ENCODE measurements around the gene VWA8. TPM values are rescaled to one million over a fixed set of nuclear protein-coding genes. Genes with fewer than 3 reads are reported as not detected.

The VWA8 gene
- polyA plus RNA-seq, 3 donors = 2.0 to 4.4 (median 3.4) TPM

DNA sequence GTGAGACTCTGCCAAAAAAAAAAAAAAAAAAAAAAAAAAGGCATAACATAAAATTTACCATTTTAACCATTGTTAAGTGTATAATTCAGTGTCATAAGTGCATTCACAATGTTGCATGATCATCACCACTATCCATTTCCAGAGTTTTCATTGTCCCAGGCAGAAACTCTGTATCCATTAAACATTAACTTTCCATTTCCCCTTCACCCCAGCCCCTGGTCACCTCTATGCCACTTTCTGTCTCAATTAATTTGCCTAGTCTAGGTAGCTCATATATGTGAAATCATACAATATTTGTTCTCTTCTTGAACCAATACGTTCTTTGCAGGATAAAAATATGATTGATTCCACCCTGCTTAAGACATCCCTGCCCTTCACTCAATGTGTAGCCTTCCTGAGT is 31.0 kb upstream of the VWA8 start:
- H3K4me2 ChIP-seq (replicated peaks; ENCODE audit: extremely low read depth, low read length, poor library complexity, severe bottlenecking) = no peak overlapping the region
- H3K36me3 Mint-ChIP-seq = no peaks in the 10 kb centered on the region

DNA sequence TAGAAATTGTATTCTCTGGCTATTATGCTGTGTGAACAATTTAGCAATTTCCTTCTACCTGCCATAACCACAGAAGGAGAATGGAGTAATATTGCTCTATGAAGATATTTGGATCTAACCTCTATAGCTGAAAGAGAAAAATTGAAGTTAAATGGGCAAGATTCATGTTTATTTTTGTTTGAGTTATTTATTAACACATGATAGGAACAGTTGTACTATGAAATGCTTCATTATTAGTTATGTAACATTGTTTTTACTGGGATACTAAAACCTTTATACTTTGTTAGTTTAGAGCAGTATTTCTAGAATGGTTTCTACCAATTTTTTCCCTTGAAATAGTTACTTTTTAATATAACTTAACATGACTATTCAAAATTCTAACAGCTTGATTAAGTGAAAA is 27.3 kb upstream of the VWA8 start:
- H4K20me1 ChIP-seq (ENCODE audit: insufficient read depth, low read length) = no peaks in the 10 kb centered on the region
- H3K79me2 ChIP-seq (ENCODE audit: insufficient read depth, low read length) = no peaks in the 10 kb centered on the region
- H3K4me2 ChIP-seq (replicated peaks; ENCODE audit: extremely low read depth, low read length, poor library complexity, severe bottlenecking) = no peak overlapping the region
- DNase-seq = no peak
- Mint-ChIP-seq H3K27ac (no peak overlapping the region), H3K9me3 (no peaks in the 10 kb centered on the region), H3K4me1 (peaks cover 2% of the 10 kb centered on the region), H3K4me3 (no peak overlapping the region), H3K27me3 (ENCODE audit: low read depth in 3 of 3) (peaks cover 0 to 6% (median 0%) of the 10 kb centered on the region in 3 donors), H3K36me3 (no peaks in the 10 kb centered on the region)
- TF ChIP-seq, protein P1, sequence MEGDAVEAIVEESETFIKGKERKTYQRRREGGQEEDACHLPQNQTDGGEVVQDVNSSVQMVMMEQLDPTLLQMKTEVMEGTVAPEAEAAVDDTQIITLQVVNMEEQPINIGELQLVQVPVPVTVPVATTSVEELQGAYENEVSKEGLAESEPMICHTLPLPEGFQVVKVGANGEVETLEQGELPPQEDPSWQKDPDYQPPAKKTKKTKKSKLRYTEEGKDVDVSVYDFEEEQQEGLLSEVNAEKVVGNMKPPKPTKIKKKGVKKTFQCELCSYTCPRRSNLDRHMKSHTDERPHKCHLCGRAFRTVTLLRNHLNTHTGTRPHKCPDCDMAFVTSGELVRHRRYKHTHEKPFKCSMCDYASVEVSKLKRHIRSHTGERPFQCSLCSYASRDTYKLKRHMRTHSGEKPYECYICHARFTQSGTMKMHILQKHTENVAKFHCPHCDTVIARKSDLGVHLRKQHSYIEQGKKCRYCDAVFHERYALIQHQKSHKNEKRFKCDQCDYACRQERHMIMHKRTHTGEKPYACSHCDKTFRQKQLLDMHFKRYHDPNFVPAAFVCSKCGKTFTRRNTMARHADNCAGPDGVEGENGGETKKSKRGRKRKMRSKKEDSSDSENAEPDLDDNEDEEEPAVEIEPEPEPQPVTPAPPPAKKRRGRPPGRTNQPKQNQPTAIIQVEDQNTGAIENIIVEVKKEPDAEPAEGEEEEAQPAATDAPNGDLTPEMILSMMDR (IDR thresholded peaks at IDR 0.05) = no peak
- no peak overlapping the region for H3K27ac ChIP-seq (ENCODE audit: low read depth in 1 of 2, low read length in 2 of 2)
- H3K4me1 ChIP-seq (ENCODE audit: control insufficient read depth in 1 of 2, insufficient read depth in 2 of 2, low read length in 2 of 2) = no peaks in the 10 kb centered on the region
- no peak overlapping the region for H2AFZ ChIP-seq (ENCODE audit: insufficient read depth, low read depth, low read length, poor library complexity, severe bottlenecking)
- no peaks in the 10 kb centered on the region for H3K27me3 ChIP-seq (ENCODE audit: control insufficient read depth in 2 of 2, insufficient read depth in 2 of 2, low read length in 2 of 2)
- H3K4me3 ChIP-seq (replicated peaks in 1 of 3; ENCODE audit: low read depth in 2 of 3, low read length in 3 of 3) = no peak overlapping the region
- H3K9me3 ChIP-seq (replicated peaks in 1 of 2; ENCODE audit: control insufficient read depth in 1 of 2, insufficient read depth in 1 of 2, low read length in 2 of 2) = no peaks in the 10 kb centered on the region
- H3K9ac ChIP-seq (ENCODE audit: insufficient read depth, low read length, poor library complexity, severe bottlenecking) = no peak overlapping the region
- H3K36me3 ChIP-seq (replicated peaks in 1 of 2; ENCODE audit: control insufficient read depth in 1 of 2, insufficient read depth in 2 of 2, low read length in 2 of 2) = no peaks in the 10 kb centered on the region
- intact Hi-C loops (cut with micrococcal nuclease) = no loop called here

More for the DNA sequence above, 31.0 kb upstream of the VWA8 start:
- no peak for DNase-seq
- Mint-ChIP-seq H3K27me3 (ENCODE audit: low read depth in 3 of 3) (peaks cover 0 to 3% (median 0%) of the 10 kb centered on the region in 3 donors), H3K27ac (no peak overlapping the region), H3K4me1 (peaks cover 3% of the 10 kb centered on the region), H3K9me3 (no peaks in the 10 kb centered on the region), H3K4me3 (no peak overlapping the region)
- no peaks in the 10 kb centered on the region for H3K4me1 ChIP-seq (ENCODE audit: control insufficient read depth in 1 of 2, insufficient read depth in 2 of 2, low read length in 2 of 2)
- no peaks in the 10 kb centered on the region for H3K9me3 ChIP-seq (replicated peaks in 1 of 2; ENCODE audit: control insufficient read depth in 1 of 2, insufficient read depth in 1 of 2, low read length in 2 of 2)
- no peak overlapping the region for H2AFZ ChIP-seq (ENCODE audit: insufficient read depth, low read depth, low read length, poor library complexity, severe bottlenecking)
- H3K36me3 ChIP-seq (replicated peaks in 1 of 2; ENCODE audit: control insufficient read depth in 1 of 2, insufficient read depth in 2 of 2, low read length in 2 of 2) = no peaks in the 10 kb centered on the region
- no peaks in the 10 kb centered on the region for H3K27me3 ChIP-seq (ENCODE audit: control insufficient read depth in 2 of 2, insufficient read depth in 2 of 2, low read length in 2 of 2)
- no peaks in the 10 kb centered on the region for H3K79me2 ChIP-seq (ENCODE audit: insufficient read depth, low read length)
- H3K9ac ChIP-seq (ENCODE audit: insufficient read depth, low read length, poor library complexity, severe bottlenecking) = no peak overlapping the region
- no peak overlapping the region for H3K4me3 ChIP-seq (replicated peaks in 1 of 3; ENCODE audit: low read depth in 2 of 3, low read length in 3 of 3)
- intact Hi-C loops (cut with micrococcal nuclease) = no loop called here
- WGBS (ENCODE audit: insufficient coverage) = 83% methylated on average over 1 of the region's 1 CpG
- H4K20me1 ChIP-seq (ENCODE audit: insufficient read depth, low read length) = no peaks in the 10 kb centered on the region
- H3K27ac ChIP-seq (ENCODE audit: low read depth in 1 of 2, low read length in 2 of 2) = no peak overlapping the region
- TF ChIP-seq, protein P1 (IDR thresholded peaks at IDR 0.05) = no peak
